NCI-H748 treated with DMSO at 0.1 percent for 48 hours (cell line): ENCODE measurements around the gene HOOK2.
A peak's percentile ranks its signal among the peaks of the same experiment; 100 is the strongest.
"Not testable (repeated sequence)": the region's sequence is repeated elsewhere in the genome, so short reads cannot be mapped to it uniquely, and the experiment has no call there.

Source experiments
- DNase-seq: peaks from one replicate; lab custom pipeline; 2025; lab: John Stamatoyannopoulos, UW

The HOOK2 gene

GRCh38 chr19:12752056-12752781, 23.1 kb downstream of the HOOK2 start:
- no peak for DNase-seq

- no peak for DNase-seq
Measured at GRCh38 chr19:12751635-12752034, 23.7 kb downstream of the HOOK2 start, which contains the start of gene BEST2. BEST2 (plus strand) TSS chr19:12751791; CDS start chr19:12752593, 802 bp downstream.

GRCh38 chr19:12750851-12751250, 24.5 kb downstream of the HOOK2 start:
- DNase-seq, result no peak

GRCh38 chr19:12749938-12750521, 25.3 kb downstream of the HOOK2 start:
- no peak for DNase-seq

- no peak for DNase-seq
Measured at GRCh38 chr19:12748489-12748888, 26.9 kb downstream of the HOOK2 start.

GRCh38 chr19:12745166-12745897, 30.0 kb downstream of the HOOK2 start:
- DNase-seq, result no peak

GRCh38 chr19:12737835-12738351, 37.5 kb downstream of the HOOK2 start:
- DNase-seq, result no peak

GRCh38 chr19:12736995-12737834, 38.1 kb downstream of the HOOK2 start, which contains the start of gene GET3:
GET3 (plus strand) TSS chr19:12737497; CDS start chr19:12737506, 9 bp downstream.
- peak; percentile 98 for DNase-seq

GRCh38 chr19:12733369-12734214, 41.8 kb downstream of the HOOK2 start:
- no peak for DNase-seq

GRCh38 chr19:12731337-12731736, 44.0 kb downstream of the HOOK2 start:
- DNase-seq, result no peak

GRCh38 chr19:12730064-12730463, 45.3 kb downstream of the HOOK2 start:
- no peak for DNase-seq

GRCh38 chr19:12727745-12728433, 47.5 kb downstream of the HOOK2 start:
- no peak for DNase-seq

- no peak for DNase-seq
Measured at GRCh38 chr19:12726988-12727316, 48.4 kb downstream of the HOOK2 start.

- not testable (repeated sequence) for DNase-seq
Measured at GRCh38 chr19:12725612-12726011, 49.7 kb downstream of the HOOK2 start.

- DNase-seq, result peak; percentile 11
Measured at GRCh38 chr19:12723641-12724426, 51.5 kb downstream of the HOOK2 start, which contains the start of gene TNPO2. TNPO2 (minus strand) TSS chr19:12723932; CDS start chr19:12720977, 2,955 bp downstream.

GRCh38 chr19:12723381-12723640, 52.0 kb downstream of the HOOK2 start:
- no peak for DNase-seq

GRCh38 chr19:12722566-12723380, 52.6 kb downstream of the HOOK2 start:
- peak; percentile 85 for DNase-seq

GRCh38 chr19:12721656-12722565, 53.4 kb downstream of the HOOK2 start:
- DNase-seq, result no peak
